Measurements from ENCODE around the gene MAML3.

GRCh38 chr4:140054861-140055260, 99.1 kb downstream of the MAML3 start:
- TF ChIP-seq CTCF (IDR thresholded peaks at IDR 0.05; ENCODE audit: insufficient read depth, low read length) (no peak), GABPA (IDR thresholded peaks at IDR 0.05; ENCODE audit: low read depth) (no peak), POLR2AphosphoS5 (IDR thresholded peaks at IDR 0.05; ENCODE audit: low read depth) (no peak), REST (IDR thresholded peaks at IDR 0.05; ENCODE audit: insufficient replicate concordance, low read depth) (no peak), SPI1 (IDR thresholded peaks at IDR 0.05; ENCODE audit: borderline replicate concordance, low read depth) (no peak)

Data from HL-60 (cell line).